A673 (cell line): ENCODE data around the gene KRT79.

Experiments
- EZH2 ChIP-seq: fragments of 200-600 bp; sonication (generic); IDR thresholded peaks from 2 replicates; pipeline ENCODE4 v1.6.1; 2017; ENCODE audit warnings: borderline replicate concordance, low read depth, mild to moderate bottlenecking, mixed read lengths, antibody characterized with exemption, low read length; ENCODE audit not compliant: poor library complexity, severe bottlenecking
- TF ChIP-seq, protein P1 (sequence below): fragments of 300-800, 200-600 bp; sonication (generic); conservative IDR thresholded peaks from 2 replicates; pipeline ENCODE4 v1.5.1; 2017; ENCODE audit warnings: low read depth, mild to moderate bottlenecking, antibody characterized with exemption, low read length, moderate library complexity, mixed read lengths

- TF ChIP-seq, protein P1, sequence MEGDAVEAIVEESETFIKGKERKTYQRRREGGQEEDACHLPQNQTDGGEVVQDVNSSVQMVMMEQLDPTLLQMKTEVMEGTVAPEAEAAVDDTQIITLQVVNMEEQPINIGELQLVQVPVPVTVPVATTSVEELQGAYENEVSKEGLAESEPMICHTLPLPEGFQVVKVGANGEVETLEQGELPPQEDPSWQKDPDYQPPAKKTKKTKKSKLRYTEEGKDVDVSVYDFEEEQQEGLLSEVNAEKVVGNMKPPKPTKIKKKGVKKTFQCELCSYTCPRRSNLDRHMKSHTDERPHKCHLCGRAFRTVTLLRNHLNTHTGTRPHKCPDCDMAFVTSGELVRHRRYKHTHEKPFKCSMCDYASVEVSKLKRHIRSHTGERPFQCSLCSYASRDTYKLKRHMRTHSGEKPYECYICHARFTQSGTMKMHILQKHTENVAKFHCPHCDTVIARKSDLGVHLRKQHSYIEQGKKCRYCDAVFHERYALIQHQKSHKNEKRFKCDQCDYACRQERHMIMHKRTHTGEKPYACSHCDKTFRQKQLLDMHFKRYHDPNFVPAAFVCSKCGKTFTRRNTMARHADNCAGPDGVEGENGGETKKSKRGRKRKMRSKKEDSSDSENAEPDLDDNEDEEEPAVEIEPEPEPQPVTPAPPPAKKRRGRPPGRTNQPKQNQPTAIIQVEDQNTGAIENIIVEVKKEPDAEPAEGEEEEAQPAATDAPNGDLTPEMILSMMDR, result no peak
- no peak for TF ChIP-seq EZH2
Measured at GRCh38 chr12:52836042-52836466, 1.9 kb upstream of the KRT79 start.
